ENCODE data around the gene EMB.
"Not testable (repeated sequence)": the region's sequence is repeated elsewhere in the genome, so short reads cannot be mapped to it uniquely, and the experiment has no call there.

DNA sequence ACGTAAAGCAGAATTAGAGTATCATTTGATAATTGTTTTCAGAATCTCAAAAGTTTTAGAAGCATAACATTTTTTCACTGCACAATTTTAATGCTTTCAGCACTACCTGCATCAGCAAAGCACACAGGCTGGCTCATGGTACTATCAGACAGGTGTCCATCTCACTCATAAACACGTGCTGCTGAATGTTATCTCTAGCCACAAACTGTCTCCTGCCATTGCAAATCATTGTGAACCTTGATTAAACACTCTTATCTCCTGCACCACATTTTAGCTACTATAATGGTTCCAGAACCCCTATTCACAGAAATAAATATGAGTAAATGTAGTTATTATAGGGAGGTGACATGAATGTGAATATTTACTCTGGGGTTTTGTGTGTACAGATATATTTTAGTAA is 56.7 kb downstream of the EMB start:
- TF ChIP-seq, protein P1, sequence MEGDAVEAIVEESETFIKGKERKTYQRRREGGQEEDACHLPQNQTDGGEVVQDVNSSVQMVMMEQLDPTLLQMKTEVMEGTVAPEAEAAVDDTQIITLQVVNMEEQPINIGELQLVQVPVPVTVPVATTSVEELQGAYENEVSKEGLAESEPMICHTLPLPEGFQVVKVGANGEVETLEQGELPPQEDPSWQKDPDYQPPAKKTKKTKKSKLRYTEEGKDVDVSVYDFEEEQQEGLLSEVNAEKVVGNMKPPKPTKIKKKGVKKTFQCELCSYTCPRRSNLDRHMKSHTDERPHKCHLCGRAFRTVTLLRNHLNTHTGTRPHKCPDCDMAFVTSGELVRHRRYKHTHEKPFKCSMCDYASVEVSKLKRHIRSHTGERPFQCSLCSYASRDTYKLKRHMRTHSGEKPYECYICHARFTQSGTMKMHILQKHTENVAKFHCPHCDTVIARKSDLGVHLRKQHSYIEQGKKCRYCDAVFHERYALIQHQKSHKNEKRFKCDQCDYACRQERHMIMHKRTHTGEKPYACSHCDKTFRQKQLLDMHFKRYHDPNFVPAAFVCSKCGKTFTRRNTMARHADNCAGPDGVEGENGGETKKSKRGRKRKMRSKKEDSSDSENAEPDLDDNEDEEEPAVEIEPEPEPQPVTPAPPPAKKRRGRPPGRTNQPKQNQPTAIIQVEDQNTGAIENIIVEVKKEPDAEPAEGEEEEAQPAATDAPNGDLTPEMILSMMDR (conservative IDR thresholded peaks at IDR 0.05; ENCODE audit: low read depth in 2 of 2): not testable (repeated sequence)
- TF ChIP-seq NANOG (IDR thresholded peaks at IDR 0.05; ENCODE audit: borderline replicate concordance); EZH2 (IDR thresholded peaks at IDR 0.05; ENCODE audit: low read depth, unreplicated experiment): not testable (repeated sequence)
- TF ChIP-seq, protein P2, sequence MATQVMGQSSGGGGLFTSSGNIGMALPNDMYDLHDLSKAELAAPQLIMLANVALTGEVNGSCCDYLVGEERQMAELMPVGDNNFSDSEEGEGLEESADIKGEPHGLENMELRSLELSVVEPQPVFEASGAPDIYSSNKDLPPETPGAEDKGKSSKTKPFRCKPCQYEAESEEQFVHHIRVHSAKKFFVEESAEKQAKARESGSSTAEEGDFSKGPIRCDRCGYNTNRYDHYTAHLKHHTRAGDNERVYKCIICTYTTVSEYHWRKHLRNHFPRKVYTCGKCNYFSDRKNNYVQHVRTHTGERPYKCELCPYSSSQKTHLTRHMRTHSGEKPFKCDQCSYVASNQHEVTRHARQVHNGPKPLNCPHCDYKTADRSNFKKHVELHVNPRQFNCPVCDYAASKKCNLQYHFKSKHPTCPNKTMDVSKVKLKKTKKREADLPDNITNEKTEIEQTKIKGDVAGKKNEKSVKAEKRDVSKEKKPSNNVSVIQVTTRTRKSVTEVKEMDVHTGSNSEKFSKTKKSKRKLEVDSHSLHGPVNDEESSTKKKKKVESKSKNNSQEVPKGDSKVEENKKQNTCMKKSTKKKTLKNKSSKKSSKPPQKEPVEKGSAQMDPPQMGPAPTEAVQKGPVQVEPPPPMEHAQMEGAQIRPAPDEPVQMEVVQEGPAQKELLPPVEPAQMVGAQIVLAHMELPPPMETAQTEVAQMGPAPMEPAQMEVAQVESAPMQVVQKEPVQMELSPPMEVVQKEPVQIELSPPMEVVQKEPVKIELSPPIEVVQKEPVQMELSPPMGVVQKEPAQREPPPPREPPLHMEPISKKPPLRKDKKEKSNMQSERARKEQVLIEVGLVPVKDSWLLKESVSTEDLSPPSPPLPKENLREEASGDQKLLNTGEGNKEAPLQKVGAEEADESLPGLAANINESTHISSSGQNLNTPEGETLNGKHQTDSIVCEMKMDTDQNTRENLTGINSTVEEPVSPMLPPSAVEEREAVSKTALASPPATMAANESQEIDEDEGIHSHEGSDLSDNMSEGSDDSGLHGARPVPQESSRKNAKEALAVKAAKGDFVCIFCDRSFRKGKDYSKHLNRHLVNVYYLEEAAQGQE (IDR thresholded peaks at IDR 0.05; ENCODE audit: unreplicated experiment): not testable (repeated sequence)
